ENCODE measurements around the gene EFTUD2.

DNA sequence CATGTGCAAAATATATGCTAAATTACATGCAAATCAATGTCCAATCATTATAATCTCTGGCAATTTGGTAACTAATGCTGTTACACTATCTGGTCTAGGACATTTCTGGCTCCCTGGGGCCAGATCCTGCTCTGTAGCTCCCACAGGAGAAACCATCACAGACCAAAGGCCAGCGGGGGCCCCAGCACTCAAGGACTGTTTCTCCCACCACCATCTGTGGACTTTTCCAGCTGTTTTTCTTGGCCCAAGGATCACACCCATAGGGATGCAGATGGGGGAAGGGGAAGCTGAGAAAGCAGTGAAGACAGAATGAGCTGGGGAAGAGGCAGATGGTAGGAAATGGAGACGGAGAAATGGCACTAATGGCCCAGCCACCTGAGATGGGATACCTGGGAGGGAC is 51.7 kb downstream of the EFTUD2 start, which contains the start of gene HIGD1B:
- TF ChIP-seq, protein P1, sequence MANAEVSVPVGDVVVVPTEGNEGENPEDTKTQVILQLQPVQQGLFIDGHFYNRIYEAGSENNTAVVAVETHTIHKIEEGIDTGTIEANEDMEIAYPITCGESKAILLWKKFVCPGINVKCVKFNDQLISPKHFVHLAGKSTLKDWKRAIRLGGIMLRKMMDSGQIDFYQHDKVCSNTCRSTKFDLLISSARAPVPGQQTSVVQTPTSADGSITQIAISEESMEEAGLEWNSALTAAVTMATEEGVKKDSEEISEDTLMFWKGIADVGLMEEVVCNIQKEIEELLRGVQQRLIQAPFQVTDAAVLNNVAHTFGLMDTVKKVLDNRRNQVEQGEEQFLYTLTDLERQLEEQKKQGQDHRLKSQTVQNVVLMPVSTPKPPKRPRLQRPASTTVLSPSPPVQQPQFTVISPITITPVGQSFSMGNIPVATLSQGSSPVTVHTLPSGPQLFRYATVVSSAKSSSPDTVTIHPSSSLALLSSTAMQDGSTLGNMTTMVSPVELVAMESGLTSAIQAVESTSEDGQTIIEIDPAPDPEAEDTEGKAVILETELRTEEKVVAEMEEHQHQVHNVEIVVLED (CRISPR knock-in tag; IDR thresholded peaks at IDR 0.05), result no peak
- TF ChIP-seq POLR2A (conservative IDR thresholded peaks at IDR 0.05) (no peak), SIN3A (IDR thresholded peaks at IDR 0.05; ENCODE audit: borderline replicate concordance in 2 of 2, control insufficient read depth in 1 of 2, low read depth in 2 of 2, low read length in 2 of 2) (no peak), ZNF830 (CRISPR knock-in tag; IDR thresholded peaks at IDR 0.05) (no peak), ELF1 (tag; IDR thresholded peaks at IDR 0.05) (no peak), FOXK1 (CRISPR knock-in tag; IDR thresholded peaks at IDR 0.05; ENCODE audit: borderline replicate concordance) (no peak), SREBF2 (CRISPR knock-in tag; IDR thresholded peaks at IDR 0.05) (no peak), YY1 (IDR thresholded peaks at IDR 0.05; ENCODE audit: borderline replicate concordance in 1 of 3, control insufficient read depth in 1 of 3, extremely low read depth in 1 of 3, insufficient read depth in 3 of 3, insufficient read length in 1 of 3, insufficient replicate concordance in 2 of 3, low read depth in 1 of 3, low read length in 2 of 3) (no peak), ZNF79 (CRISPR knock-in tag; IDR thresholded peaks at IDR 0.05; ENCODE audit: low read depth) (no peak), GTF2F1 (IDR thresholded peaks at IDR 0.05; ENCODE audit: low read depth, low read length) (no peak)
- TF ChIP-seq, protein P2, sequence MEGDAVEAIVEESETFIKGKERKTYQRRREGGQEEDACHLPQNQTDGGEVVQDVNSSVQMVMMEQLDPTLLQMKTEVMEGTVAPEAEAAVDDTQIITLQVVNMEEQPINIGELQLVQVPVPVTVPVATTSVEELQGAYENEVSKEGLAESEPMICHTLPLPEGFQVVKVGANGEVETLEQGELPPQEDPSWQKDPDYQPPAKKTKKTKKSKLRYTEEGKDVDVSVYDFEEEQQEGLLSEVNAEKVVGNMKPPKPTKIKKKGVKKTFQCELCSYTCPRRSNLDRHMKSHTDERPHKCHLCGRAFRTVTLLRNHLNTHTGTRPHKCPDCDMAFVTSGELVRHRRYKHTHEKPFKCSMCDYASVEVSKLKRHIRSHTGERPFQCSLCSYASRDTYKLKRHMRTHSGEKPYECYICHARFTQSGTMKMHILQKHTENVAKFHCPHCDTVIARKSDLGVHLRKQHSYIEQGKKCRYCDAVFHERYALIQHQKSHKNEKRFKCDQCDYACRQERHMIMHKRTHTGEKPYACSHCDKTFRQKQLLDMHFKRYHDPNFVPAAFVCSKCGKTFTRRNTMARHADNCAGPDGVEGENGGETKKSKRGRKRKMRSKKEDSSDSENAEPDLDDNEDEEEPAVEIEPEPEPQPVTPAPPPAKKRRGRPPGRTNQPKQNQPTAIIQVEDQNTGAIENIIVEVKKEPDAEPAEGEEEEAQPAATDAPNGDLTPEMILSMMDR (IDR thresholded peaks at IDR 0.05 in 2 of 3, conservative IDR thresholded peaks at IDR 0.05 in 1 of 3; ENCODE audit: insufficient read depth in 2 of 3, low read depth in 1 of 3, low read length in 3 of 3), result no peak
- TF ChIP-seq, protein P3, sequence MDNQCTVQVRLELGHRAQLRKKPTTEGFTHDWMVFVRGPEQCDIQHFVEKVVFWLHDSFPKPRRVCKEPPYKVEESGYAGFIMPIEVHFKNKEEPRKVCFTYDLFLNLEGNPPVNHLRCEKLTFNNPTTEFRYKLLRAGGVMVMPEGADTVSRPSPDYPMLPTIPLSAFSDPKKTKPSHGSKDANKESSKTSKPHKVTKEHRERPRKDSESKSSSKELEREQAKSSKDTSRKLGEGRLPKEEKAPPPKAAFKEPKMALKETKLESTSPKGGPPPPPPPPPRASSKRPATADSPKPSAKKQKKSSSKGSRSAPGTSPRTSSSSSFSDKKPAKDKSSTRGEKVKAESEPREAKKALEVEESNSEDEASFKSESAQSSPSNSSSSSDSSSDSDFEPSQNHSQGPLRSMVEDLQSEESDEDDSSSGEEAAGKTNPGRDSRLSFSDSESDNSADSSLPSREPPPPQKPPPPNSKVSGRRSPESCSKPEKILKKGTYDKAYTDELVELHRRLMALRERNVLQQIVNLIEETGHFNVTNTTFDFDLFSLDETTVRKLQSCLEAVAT (IDR thresholded peaks at IDR 0.05), result no peak

Measured in K562 (cell line).